ENCODE measurements around the gene CHST9.
"Not testable (repeated sequence)": the region's sequence is repeated elsewhere in the genome, so short reads cannot be mapped to it uniquely, and the experiment has no call there.

The CHST9 gene

GRCh38 chr18:27185025-27185763 lies at the start of gene CHST9:
CHST9 (minus strand) TSS chr18:27185308; CDS start chr18:27142809, 42,499 bp downstream.
- DNase-seq = peak; percentile 54

GRCh38 chr18:27232355-27232754 lies 47.2 kb upstream of the CHST9 start:
- not testable (repeated sequence) for DNase-seq

- not testable (repeated sequence) for DNase-seq
Observed at GRCh38 chr18:27231671-27232070, 46.6 kb upstream of the CHST9 start.

- not testable (repeated sequence) for DNase-seq
Observed at GRCh38 chr18:27231221-27231620, 46.1 kb upstream of the CHST9 start.

GRCh38 chr18:27227721-27228120 lies 42.6 kb upstream of the CHST9 start:
- DNase-seq = no peak

- DNase-seq = no peak
Observed at GRCh38 chr18:27226556-27227075, 41.5 kb upstream of the CHST9 start.

GRCh38 chr18:27225947-27226481 lies 40.9 kb upstream of the CHST9 start:
- no peak for DNase-seq

- peak; percentile 9 for DNase-seq
Observed at GRCh38 chr18:27223526-27224291, 38.6 kb upstream of the CHST9 start.

GRCh38 chr18:27214831-27215230 lies 29.7 kb upstream of the CHST9 start:
- no peak for DNase-seq

- DNase-seq = no peak
Observed at GRCh38 chr18:27213123-27213717, 28.1 kb upstream of the CHST9 start.

- DNase-seq = no peak
Observed at GRCh38 chr18:27211569-27211968, 26.5 kb upstream of the CHST9 start.

- no peak for DNase-seq
Observed at GRCh38 chr18:27206411-27206810, 21.3 kb upstream of the CHST9 start.

GRCh38 chr18:27202741-27203140 lies 17.6 kb upstream of the CHST9 start:
- peak; percentile 44 for DNase-seq

- no peak for DNase-seq
Observed at GRCh38 chr18:27198036-27198435, 12.9 kb upstream of the CHST9 start.

GRCh38 chr18:27188309-27188708 lies 3.2 kb upstream of the CHST9 start:
- DNase-seq = no peak

GRCh38 chr18:27185897-27186296 lies 789 bp upstream of the CHST9 start:
- no peak for DNase-seq

GRCh38 chr18:27184115-27185024 lies 738 bp downstream of the CHST9 start:
- DNase-seq = peak; percentile 79

- DNase-seq = peak; percentile 15
Observed at GRCh38 chr18:27181726-27182125, 3.4 kb downstream of the CHST9 start.

GRCh38 chr18:27178424-27178823 lies 6.7 kb downstream of the CHST9 start:
- DNase-seq = no peak

GRCh38 chr18:27175914-27176313 lies 9.2 kb downstream of the CHST9 start:
- no peak for DNase-seq

- no peak for DNase-seq
Observed at GRCh38 chr18:27175245-27175644, 9.9 kb downstream of the CHST9 start.

GRCh38 chr18:27171993-27172392 lies 13.1 kb downstream of the CHST9 start:
- no peak for DNase-seq

Data from NCI-H2171 treated with DMSO at 0.1 percent for 48 hours (cell line).